RWPE2 (cell line): ENCODE data around the gene NCAM1.
A peak's percentile ranks its signal among the peaks of the same experiment; 100 is the strongest.

ENCODE experiments used
- ATAC-seq: fragments of 200-7000 bp; cut with Tn5 transposase; 3 replicates; pipeline ENCODE4 v1.9.1; 2021; ENCODE audit warnings: low read depth
- DNase-seq: peaks from one replicate; pipeline ENCODE4 v3.0.0-alpha.2; 2020; ENCODE audit warnings: low spot score
- H3K27ac ChIP-seq: fragments of 450-650 bp; 2 replicates; pipeline ENCODE4 v1.5.1; 2017; ENCODE audit warnings: mild to moderate bottlenecking; ENCODE audit not compliant: poor library complexity, severe bottlenecking
- H3K27me3 ChIP-seq: fragments of 250-450 bp; sonication (Bioruptor Pico); 2 replicates; pipeline ENCODE4 v1.5.1; 2021; ENCODE audit warnings: mild to moderate bottlenecking, moderate library complexity; ENCODE audit not compliant: insufficient read depth, poor library complexity, severe bottlenecking
- H3K36me3 ChIP-seq: fragments of 250-450 bp; sonication (Bioruptor Pico); 2 replicates; pipeline ENCODE4 v1.5.1; 2020; ENCODE audit warnings: low read depth, mild to moderate bottlenecking, moderate library complexity
- H3K4me1 ChIP-seq: fragments of 250-450 bp; sonication (Bioruptor Pico); 2 replicates; pipeline ENCODE4 v1.5.1; 2021; ENCODE audit warnings: mild to moderate bottlenecking, moderate library complexity; ENCODE audit not compliant: insufficient read depth, poor library complexity, severe bottlenecking
- H3K4me3 ChIP-seq: fragments of 250-450 bp; sonication (Bioruptor Pico); 2 replicates; pipeline ENCODE4 v1.5.1; 2021; ENCODE audit warnings: mild to moderate bottlenecking, moderate library complexity; ENCODE audit not compliant: severe bottlenecking
- H3K9me3 ChIP-seq: fragments of 250-450 bp; sonication (Bioruptor Pico); 2 replicates; pipeline ENCODE4 v1.5.1; 2021; ENCODE audit warnings: mild to moderate bottlenecking, moderate library complexity; ENCODE audit not compliant: severe bottlenecking
- CTCF ChIP-seq: fragments of 450-650 bp; IDR thresholded peaks from one replicate; pipeline ENCODE4 v1.5.1; 2017; ENCODE audit warnings: mild to moderate bottlenecking, moderate library complexity; ENCODE audit not compliant: poor library complexity, severe bottlenecking

The NCAM1 gene

GRCh38 chr11:113273720-113274119 lies 312.5 kb downstream of the NCAM1 start:
- ATAC-seq (no peak), DNase-seq (no peak)
- H3K27ac ChIP-seq: no peak overlapping the region
- no peaks in the 10 kb centered on the region for H3K9me3 ChIP-seq
- no peaks in the 10 kb centered on the region for H3K4me1 ChIP-seq
- no peak for TF ChIP-seq CTCF
- H3K4me3 ChIP-seq: no peak overlapping the region
- no peaks in the 10 kb centered on the region for H3K36me3 ChIP-seq
- no peaks in the 10 kb centered on the region for H3K27me3 ChIP-seq

GRCh38 chr11:113274713-113275582 lies 313.7 kb downstream of the NCAM1 start:
- DNase-seq (no peak), ATAC-seq (0 out of 3 replicates have a peak, but pooled peaks have one; percentile 42)
- Histone ChIP-seq H3K27me3 (no peaks in the 10 kb centered on the region), H3K9me3 (no peaks in the 10 kb centered on the region), H3K4me3 (no peak overlapping the region), H3K27ac (no peak overlapping the region), H3K4me1 (no peaks in the 10 kb centered on the region), H3K36me3 (no peaks in the 10 kb centered on the region)
- peak; percentile 21 for TF ChIP-seq CTCF

- Histone ChIP-seq H3K27me3 (no peaks in the 10 kb centered on the region), H3K4me1 (no peaks in the 10 kb centered on the region), H3K27ac (no peak overlapping the region), H3K4me3 (no peak overlapping the region), H3K9me3 (no peaks in the 10 kb centered on the region), H3K36me3 (no peaks in the 10 kb centered on the region)
- TF ChIP-seq CTCF: no peak
- DNase-seq (no peak), ATAC-seq (no peak)
Observed at GRCh38 chr11:113275602-113276001, 314.4 kb downstream of the NCAM1 start.

GRCh38 chr11:113276466-113276865 lies 315.2 kb downstream of the NCAM1 start:
- Histone ChIP-seq H3K27ac (no peak overlapping the region), H3K9me3 (no peaks in the 10 kb centered on the region), H3K4me3 (no peak overlapping the region), H3K27me3 (no peaks in the 10 kb centered on the region), H3K36me3 (no peaks in the 10 kb centered on the region), H3K4me1 (no peaks in the 10 kb centered on the region)
- DNase-seq: no peak
- no peak for ATAC-seq
- no peak for TF ChIP-seq CTCF

GRCh38 chr11:113277907-113278306 lies 316.7 kb downstream of the NCAM1 start:
- ATAC-seq (no peak), DNase-seq (no peak)
- no peak for TF ChIP-seq CTCF

More at GRCh38 chr11:113277907-113278306, 316.7 kb downstream of the NCAM1 start:
- Histone ChIP-seq H3K36me3 (no peaks in the 10 kb centered on the region), H3K4me1 (no peaks in the 10 kb centered on the region), H3K27me3 (no peaks in the 10 kb centered on the region), H3K9me3 (no peaks in the 10 kb centered on the region), H3K27ac (no peak overlapping the region), H3K4me3 (no peak overlapping the region)
